Measurements from ENCODE around the gene SULT1A2.
"Not testable (repeated sequence)": the region's sequence is repeated elsewhere in the genome, so short reads cannot be mapped to it uniquely, and the experiment has no call there.

Gene SULT1A2

DNA sequence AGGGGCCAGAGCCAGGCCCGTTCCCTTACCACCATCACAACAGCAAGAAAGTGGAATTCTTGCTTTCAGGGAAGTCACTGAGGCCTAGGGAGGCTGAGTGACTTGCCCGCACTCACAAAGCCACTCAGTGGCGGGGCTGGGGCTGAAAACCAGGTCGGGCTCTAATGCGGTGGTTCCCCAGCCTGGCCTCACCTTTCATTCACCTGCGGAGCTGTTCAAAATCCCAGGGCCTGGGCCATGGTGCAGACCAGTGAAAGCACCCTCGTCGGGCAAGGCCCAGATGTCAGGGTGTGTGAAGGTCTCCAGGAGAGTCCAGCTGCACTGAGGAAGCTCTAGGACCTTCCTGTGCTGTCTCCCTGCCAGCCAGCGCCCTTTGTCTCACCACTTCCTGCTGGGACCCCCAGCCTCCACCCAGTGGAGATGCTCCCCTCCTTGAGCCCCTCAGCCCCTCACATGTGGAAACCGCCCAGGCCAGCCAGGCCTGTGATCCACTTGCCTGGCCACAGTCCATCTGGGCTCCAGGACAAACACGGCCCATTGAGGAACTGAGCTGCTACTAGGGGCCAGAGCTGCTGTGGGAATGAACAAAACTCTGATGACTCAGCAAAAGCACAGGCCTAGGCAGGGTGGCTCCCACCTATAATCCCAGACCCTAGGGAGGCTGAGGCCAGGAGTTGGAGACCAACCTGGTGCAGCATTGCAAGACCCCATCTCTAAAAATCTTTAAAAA is 12.2 kb upstream of the SULT1A2 start:
- peak; percentile 39 to 48 (median 42) for DNase-seq

DNA sequence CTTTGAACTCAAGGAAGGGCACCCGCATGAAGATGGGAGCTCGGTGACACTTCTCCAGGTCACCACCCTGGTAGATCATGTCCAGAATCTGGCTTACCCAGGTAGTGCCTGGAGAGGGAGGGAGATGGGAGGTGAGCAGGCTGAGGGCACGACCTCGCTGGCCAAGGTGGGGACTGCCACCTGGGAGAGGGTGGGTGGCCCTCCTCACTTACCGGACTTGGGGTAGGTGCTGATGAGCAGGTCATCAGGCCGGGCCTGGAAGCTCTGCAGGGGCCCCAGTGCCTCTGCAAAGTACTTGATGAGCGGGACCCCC is 11.6 kb upstream of the SULT1A2 start:
- not testable (repeated sequence) for DNase-seq

DNA sequence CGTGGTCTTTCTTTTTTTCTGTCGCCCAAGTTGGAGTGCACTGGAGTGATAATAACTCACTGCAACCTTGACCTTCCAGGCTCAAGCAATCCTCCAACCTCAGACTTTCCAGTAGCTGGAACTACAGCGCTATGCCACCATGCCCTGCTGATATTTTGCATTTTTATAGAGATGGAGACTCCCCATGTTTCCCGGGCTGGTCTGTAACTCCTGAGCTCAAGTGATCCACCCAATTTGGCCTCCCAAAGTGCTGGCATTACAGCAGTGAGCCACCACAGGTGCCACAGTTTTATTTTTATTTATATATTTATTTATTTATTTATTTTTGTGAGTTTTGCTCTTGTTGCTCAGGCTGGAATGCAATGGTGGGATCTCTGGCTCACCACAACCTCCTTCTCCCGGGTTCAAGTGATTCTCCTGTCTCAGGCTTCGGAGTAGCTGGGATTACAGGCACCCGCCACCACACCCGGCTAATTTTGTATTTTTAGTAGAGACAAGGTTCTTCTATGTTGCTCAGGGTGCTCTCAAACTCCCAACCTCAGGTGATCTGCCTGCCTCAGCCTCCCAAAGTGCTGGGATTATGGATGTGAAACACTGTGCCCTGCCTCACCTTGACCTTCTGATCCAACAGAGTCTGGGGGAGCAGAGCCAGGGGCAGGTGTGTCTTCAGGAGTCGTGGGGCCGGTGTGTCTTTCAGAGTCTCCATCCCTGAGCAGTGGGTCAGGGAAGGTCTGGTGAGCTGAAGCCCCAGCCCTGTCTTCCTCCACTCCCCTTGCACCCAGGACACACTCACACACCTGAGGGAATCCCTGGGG is 11.0 kb upstream of the SULT1A2 start:
- DNase-seq = not testable (repeated sequence)

DNA sequence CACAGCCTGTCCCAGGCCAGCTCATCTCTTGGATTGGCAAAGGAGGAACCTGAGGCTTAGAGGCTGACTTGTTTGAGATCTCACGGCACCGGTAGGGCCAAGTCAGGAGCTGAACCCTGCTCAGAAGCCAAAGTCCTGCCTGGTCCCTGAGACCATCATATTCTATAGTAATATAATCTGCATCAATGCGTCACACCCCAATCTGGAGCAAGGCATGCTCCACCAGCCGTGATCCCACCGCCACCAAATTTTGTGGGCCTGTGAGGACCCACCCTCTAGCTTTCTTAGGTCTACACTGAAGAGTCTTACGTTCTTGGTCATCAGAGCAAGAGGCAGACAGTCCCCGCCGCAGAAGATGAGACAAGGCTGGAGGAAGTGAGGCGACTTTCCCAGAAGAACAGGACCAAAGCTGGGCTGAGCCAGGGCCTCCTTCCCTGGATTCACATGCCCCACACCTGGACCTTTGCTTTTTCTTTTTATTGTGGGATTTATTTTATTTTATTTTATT is 10.3 kb upstream of the SULT1A2 start:
- DNase-seq = no peak

DNA sequence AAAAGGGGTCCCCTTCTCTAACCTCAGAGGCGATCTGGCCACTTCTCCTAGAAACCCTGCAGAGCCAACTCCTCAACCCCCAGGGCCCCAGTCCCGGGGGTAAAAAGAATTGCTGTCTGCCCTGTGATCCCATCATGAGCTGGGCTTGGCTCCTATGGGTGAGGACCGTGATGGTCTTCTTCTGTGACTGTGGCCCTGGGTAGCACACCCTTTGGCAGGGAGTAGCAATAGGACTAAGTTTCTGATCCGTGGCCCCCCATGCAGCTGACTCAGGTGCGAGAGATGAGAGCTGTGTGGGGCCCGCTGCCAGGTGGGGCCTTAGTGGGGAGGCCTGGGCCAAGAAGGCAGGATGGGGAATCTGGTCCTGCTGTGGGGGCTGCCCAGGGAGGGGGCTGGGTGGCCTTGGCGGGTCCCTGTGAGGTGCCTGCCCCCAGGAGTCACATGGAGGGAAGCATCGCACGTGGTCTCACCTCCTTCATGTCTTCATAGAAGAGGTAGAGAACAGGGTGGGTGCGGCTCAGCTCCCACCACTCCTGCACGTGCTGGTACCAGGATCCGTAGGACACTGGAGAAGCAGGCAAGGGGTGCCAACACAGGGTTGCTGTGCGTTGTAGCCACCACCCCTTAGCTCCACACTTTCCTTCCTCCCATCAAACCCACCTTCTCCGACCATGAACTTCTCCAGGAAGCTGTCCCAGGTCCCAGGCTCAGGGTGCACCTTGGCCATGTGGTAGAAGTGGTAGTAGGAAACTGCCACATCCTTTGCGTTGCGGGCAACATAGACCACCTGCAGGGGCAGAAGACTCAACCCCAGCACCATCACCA is 9.7 kb upstream of the SULT1A2 start:
- DNase-seq = no peak

DNA sequence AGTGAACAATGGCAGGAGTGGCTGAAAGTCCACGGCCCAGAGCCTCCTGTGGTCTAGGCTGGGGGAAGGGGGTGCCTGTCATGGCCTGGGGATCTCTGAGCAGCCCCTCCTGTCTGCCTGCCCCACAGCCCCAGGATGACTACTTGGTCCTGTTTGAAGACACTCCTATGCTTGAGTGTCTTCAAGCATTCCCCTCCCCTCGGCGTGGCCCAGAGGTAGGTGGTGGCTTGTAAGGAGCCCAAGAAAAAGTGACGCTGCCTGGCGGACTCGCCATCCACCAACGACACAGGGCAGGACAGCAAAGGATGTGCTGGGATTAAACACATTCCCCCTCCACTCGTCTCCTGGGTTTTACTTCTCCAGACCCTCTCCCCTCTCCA is 7.3 kb upstream of the SULT1A2 start:
- no peak for DNase-seq

DNA sequence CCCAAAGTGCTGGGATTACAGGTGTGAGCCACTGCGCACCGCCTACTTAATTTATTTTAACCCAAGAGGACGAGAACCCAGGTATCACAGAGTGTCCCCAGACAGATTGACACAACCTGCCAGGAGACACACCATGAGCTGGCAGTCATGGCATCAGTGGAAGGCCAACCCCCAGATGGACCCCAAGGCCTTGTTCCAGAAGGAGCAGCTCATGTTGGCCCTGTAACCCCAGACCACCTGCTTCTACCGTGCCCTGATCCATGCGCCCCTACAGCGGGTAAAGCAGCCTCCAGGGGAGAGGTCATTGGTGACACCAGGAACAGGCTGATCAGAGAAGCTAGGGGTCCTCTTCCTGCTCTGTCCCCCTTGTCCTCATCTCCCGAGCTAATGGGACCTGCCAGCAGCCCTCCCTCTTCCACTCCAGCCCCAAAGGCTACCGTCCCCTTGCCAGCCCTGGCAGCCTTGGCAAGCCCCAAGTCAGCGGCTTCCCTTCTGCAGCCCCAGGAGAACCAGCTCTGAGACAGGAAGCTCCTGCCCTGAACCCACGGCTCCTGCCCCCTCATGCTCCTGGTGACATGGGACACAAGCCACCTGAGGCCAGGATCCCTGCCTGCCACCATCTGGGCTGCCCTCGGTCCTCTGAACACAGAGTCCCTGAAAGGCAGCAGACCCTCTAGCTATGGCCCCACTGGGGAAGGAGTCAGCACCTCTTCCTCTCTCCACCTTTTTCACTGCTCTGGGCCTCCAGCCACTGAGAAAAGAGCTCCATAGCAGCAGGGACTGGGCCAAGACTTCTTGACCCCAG is 6.7 kb upstream of the SULT1A2 start:
- no peak for DNase-seq

DNA sequence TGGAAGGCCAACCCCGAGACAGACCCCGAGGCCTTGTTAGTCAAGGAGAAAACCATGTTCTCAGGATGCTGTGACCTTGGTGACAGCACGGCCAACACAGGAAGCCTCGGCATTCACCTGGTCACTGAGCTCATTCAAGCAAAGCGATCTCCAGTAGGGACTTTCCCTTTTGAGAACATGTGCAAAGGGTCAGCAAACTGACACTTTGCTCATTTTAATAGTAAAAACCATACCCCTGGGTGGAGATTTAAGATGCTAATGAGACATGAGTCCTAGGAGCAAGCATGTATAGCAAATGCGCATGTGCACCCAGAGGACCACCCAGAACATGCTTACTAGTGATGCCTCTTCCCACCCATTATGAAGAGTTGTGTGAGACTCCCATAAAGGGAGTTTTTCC is 5.7 kb upstream of the SULT1A2 start:
- no peak for DNase-seq

DNA sequence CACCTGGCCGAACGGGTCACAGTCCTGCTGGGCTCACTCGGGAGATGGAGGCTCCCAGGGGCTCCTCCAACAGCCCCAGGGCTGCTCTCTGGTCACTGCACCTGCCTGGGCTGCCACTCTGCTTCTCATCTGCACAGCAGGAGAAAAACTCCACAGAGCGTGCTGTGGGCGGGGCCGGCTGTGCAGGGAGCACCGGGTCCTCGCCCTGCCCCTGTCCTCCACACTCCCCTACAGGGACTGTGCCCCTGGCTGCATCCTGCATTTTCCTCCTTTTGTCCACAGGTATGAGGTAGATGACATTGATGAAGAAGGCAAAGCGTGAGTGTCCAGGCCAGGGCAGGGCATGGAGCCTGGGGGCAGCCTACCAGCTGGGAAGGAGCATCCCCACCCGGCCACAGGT is 5.2 kb upstream of the SULT1A2 start:
- not testable (repeated sequence) for DNase-seq

DNA sequence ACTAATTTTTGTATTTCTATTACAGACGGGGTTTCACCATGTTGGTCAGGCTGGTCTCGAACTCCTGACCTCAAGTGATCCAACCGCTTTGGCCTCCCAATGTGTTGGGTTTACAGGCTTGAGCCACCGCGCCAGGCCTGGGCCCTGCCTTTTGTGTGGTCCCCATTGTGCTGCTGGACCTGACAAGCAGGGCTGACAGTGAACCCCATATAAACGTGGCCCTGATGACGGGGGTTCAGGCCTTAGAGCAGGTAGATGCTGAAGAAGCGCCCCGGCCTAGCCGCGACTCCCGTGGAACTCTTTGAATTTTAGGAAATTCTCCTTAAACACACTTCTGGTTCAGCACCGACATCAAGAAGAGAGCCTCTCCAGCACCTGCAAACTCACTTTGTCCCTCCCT is 4.7 kb upstream of the SULT1A2 start:
- DNase-seq = not testable (repeated sequence)

DNA sequence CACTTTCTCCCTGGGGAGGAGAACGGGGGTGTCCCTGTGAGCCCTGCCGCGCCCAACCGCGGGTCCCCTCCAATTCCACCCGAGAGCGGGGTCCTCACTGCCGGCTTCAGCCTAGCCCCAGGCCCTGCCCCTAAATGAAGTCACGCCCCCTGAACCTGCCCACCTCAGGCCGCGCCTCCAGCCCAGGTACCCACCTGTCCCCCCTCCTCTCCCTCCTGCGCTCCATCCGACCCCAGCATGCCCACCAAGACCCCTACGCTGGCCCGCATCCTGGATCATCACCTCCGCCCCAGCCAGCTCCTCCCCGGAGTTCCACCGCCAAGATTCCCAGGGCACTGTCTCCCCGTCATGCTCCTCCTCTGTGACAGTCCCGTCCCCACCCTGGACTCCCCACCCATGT is 4.1 kb upstream of the SULT1A2 start:
- not testable (repeated sequence) for DNase-seq

DNA sequence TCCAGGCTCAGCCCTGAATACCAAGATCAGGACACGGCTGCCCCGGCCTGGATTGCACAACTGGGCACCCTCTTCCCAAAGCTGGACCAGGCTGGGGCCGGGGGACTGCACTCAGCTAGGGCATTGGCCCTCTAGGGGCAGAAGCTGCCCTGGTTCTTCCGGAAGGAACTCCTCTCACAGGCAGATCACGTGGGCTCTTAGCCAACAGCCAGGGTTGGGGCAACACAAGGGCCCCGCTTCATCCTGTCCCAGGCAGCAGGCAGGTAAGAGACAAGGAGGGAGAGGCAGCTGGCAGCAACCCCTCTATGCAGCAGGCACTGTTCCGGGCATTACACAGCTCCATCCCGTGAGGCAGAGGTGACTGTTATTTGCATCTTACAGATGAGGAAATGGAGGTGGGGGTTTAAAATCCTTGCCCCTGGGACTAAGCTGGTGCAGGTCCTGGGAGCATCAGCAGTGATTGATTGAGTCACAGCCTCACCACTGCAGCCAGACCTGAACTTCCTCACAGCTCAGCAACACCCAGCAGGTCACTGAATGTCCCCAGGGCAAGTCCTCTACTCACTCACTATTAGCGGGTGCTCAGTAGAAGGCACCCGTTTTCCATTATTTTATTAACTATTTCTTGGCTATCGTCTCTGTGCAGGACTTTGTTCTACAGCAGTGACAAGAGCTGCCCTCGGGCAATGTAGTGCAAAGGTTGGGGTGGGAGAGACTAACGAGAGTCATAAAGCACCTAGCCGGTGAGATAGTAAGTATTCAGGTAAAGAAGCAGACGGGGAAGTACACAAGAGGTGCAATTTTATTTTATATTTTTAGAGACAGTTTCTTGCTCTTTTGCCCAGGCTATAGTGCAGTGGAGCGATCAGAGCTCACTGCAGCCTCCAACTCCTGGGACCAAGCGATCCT is 2.8 kb upstream of the SULT1A2 start:
- DNase-seq = not testable (repeated sequence)

DNA sequence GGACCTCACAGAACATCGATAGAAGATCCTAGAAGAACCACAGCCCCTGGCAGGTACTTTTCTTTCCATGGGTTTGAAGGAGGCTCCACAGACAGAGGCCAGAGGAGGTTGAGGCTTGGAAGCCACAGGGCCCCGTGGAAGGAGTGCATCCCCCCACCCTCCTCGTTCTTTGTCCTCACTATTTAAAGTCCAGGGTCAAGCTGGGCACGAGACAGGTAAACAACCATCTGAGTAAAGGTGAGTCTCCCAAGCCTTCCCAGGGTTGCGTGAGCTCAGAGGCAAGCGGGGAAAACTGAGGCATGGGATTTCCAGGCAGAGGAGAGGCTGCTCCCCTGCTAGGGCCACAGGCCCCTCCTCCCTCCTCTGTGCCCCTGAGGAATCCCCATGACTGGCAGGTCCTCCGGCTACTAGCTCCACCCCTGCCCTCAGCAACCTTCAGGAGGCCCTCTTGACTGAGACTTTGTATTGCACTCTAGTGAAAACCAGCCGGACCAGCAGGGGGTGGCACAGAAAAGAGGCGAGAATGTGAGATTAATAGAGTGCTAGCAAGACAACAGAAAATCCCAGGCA is 927 bp upstream of the SULT1A2 start:
- DNase-seq = peak; percentile 39 to 52 (median 46)

DNA sequence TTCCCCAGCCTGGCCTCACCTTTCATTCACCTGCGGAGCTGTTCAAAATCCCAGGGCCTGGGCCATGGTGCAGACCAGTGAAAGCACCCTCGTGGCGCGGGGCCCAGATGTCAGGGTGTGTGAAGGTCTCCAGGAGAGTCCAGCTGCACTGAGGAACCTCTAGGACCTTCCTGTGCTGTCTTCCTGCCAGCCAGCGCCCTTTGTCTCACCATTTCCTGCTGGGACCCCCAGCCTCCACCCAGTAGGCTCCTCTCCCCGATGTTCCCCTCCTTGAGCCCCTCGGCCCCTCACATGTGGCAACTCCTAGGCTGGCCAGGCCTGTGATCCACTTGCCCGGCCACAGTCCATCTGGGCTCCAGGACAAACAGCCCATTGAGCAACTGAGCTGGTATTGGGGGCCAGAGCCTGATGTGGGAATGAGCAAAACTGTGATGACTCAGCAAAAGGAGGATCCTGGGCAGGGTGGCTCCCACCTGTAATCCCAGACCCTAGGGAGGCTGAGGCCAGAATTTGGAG is 677 bp downstream of the SULT1A2 start:
- no peak for DNase-seq

DNA sequence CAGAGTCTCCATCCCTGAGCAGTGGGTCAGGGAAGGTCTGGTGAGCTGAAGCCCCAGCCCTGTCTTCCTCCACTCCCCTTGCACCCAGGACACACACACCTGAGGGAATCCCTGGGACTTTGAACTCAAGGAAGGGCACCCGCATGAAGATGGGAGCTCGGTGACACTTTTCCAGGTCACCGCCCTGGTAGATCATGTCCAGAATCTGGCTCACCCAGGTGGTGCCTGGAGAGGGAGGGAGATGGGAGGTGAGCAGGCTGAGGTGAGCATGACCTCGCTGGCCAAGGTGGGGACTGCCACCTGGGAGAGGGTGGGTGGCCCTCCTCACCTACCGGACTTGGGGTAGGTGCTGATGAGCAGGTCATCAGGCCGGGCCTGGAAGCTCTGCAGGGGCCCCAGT is 1.4 kb downstream of the SULT1A2 start:
- not testable (repeated sequence) for DNase-seq

DNA sequence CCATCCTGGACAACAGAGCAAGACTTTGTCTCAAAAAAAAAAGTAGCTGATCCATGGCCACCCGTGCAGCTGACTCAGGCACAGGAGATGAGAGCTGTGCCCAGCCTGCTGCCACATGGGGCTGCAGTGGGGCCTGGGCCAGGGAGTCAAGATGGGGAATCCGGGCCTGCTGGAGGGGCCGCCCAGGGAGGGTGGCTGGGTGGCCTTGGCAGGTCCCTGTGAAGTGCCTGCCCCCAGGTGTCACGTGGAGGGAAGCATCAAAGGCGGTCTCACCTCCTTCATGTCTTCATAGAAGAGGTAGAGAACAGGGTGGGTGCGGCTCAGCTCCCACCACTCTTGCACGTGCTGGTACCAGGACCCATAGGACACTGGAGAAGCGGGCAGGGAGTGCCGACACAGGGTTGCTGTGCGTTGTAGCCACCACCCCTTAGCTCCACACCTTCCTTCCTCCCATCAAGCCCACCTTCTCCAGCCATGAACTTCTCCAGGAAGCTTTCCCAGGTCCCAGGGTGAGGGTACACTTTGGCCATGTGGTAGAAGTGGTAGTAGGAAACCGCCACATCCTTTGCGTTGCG is 3.8 kb downstream of the SULT1A2 start:
- DNase-seq = no peak

DNA sequence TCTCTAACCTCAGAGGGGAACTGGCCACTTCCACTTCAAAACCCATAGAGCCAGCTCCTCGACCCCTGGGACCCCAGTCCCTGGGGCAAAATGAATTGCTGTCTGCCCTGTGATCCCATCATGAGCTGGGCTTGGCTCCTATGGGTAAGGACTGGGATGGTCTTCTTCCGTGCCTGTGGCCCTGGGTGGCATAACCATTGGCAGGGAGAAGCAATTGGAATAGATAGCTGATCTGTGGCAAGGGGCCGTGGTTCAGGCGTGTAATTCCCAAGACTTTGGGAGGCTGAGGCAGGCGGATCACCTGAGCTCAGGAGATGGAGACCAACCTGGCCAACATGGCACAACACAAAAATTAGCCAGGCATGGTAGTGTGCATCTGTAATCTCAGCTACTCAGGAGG is 4.3 kb downstream of the SULT1A2 start:
- no peak for DNase-seq

DNA sequence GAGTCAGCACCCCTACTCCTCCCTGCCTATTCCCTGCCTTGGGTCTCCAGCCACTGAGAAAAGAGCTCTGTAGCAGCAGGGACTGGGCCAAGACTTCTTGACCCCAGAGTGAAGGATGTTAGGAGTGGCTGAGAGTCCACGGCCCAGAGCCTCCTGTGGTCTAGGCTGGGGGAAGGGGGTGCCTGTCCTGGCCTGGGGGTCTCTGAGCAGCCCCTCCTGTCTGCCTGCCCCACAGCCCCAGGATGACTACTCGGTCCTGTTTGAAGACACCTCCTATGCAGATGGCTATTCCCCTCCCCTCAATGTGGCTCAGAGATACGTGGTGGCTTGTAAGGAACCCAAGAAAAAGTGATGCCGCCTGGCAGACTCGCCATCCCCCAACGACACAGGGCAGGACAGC is 5.5 kb downstream of the SULT1A2 start:
- no peak for DNase-seq

DNA sequence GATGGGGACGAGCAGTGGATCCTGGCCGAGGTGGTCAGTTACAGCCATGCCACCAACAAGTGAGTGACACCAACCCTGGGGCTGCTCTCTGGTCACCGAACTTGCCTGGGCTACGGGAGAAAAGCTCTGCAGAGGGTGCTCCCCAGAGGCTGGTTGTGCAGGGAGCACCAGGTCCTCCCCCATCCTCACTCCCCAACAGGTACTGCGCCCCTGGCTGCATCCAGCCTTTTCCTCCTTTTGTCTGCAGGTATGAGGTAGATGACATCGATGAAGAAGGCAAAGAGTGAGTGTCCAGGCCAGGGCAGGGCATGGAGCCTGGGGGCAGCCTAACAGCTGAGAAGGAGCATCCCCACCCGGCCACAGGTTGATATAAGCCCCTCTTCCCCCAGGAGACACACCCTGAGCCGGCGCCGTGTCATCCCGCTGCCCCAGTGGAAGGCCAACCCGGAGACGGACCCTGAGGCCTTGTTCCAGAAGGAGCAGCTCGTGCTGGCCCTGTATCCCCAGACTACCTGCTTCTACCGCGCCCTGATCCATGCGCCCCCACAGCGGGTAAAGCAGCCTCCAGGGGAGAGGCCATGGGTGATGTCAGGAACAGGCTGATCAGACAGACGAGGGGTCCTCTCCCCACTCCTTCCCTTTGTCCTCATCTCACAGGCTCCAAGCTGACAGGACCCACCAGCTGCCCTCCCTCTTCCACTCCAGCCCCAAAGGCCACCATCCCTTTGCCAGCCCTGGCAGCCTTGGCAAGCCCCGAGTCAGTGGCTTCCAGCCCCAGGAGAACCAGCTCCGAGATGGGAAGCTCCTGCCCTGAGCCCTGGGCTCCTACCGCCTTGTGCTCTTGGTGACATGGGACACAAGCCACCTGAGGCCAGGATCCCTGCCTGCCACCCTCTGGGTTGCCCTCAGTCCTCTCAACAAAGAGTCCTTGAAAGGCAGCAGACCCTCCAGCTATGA is 6.2 kb downstream of the SULT1A2 start:
- DNase-seq = no peak
